ENCODE measurements around the gene NTF3. TPM values are rescaled to one million over a fixed set of nuclear protein-coding genes. Genes with fewer than 3 reads are reported as not detected.

The NTF3 gene
- total and polyA plus RNA-seq, 9 of the 15 experiments (the other 6 are each of a cell fraction or from before 2014, with no cell fraction given), result not detected

GRCh38 chr12:5513406-5513805, 81.5 kb downstream of the NTF3 start (continued):
- no peak for TF ChIP-seq TEAD4 (IDR thresholded peaks at IDR 0.05; ENCODE audit: low read length)
- no peak for TF ChIP-seq TEAD4 (CRISPR knock-in tag; IDR thresholded peaks at IDR 0.05; ENCODE audit: borderline replicate concordance)
- no peak for TF ChIP-seq NONO (IDR thresholded peaks at IDR 0.05; ENCODE audit: low read depth in 2 of 2, low read length in 1 of 2)
- no peak for TF ChIP-seq BRCA1 (IDR thresholded peaks at IDR 0.05)
- TF ChIP-seq BRCA1 (CRISPR knock-in tag; IDR thresholded peaks at IDR 0.05), result no peak
- TF ChIP-seq, protein P1, sequence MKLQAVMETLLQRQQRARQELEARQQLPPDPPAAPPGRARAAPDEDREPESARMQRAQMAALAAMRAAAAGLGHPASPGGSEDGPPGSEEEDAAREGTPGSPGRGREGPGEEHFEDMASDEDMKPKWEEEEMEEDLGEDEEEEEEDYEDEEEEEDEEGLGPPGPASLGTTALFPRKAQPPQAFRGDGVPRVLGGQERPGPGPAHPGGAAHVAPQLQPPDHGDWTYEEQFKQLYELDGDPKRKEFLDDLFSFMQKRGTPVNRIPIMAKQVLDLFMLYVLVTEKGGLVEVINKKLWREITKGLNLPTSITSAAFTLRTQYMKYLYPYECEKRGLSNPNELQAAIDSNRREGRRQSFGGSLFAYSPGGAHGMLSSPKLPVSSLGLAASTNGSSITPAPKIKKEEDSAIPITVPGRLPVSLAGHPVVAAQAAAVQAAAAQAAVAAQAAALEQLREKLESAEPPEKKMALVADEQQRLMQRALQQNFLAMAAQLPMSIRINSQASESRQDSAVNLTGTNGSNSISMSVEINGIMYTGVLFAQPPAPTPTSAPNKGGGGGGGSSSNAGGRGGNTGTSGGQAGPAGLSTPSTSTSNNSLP (IDR thresholded peaks at IDR 0.05; ENCODE audit: borderline replicate concordance, low read depth, low read length), result no peak
- no peak for TF ChIP-seq ZNF830 (CRISPR knock-in tag; IDR thresholded peaks at IDR 0.05)

GRCh38 chr12:5514016-5514415, 82.1 kb downstream of the NTF3 start:
- FAIRE-seq (no peak), ATAC-seq (no peak), DNase-seq (ENCODE audit: extremely low read depth in 1 of 4, low spot score in 3 of 4) (no peak)
- Histone ChIP-seq H3K9ac (ENCODE audit: insufficient read depth in 1 of 2, low read depth in 2 of 2, low read length in 2 of 2) (no peak overlapping the region), H3K79me2 (ENCODE audit: control insufficient read depth, insufficient read depth, low read length) (no peaks in the 10 kb centered on the region), H3K4me2 (ENCODE audit: insufficient read depth, low read length) (no peak overlapping the region), H3K4me1 (replicated peaks in 1 of 2; ENCODE audit: control insufficient read depth in 2 of 2, insufficient read depth in 2 of 2, low read length in 2 of 2) (no peaks in the 10 kb centered on the region; a peak in 1 of 5 replicates), H3K9me1 (ENCODE audit: control insufficient read depth, insufficient read depth, low read length) (no peaks in the 10 kb centered on the region), H3K36me3 (ENCODE audit: control insufficient read depth, insufficient read depth, low read length) (no peaks in the 10 kb centered on the region), H3K27me3 (ENCODE audit: control insufficient read depth in 2 of 2, insufficient read depth in 2 of 2, low read length in 2 of 2) (peaks cover 0 to 12% of the 10 kb centered on the region in 2 experiments; a peak in 1 of 5 replicates), H4K20me1 (replicated peaks; ENCODE audit: control insufficient read depth, insufficient read depth, low read length) (no peaks in the 10 kb centered on the region), H2AFZ (ENCODE audit: low read depth, low read length) (no peak overlapping the region), H3K27ac (ENCODE audit: extremely low read depth, low read depth, low read length) (no peak overlapping the region), H3K9me3 (replicated peaks; ENCODE audit: control insufficient read depth, insufficient read depth, low read depth, low read length) (no peaks in the 10 kb centered on the region), H3K4me3 (no peak overlapping the region)
- ChIA-PET POLR2A (no interaction called here), CTCF (ENCODE audit: low intra/inter-chr PET ratio) (no interaction called here)
- 2% methylated on average over 6 of the region's 6 CpGs for WGBS (ENCODE audit: insufficient coverage, low coverage, missing lambda C conversion rate)
- no TSS peak for BruUV-seq (replicated peaks)
- intact Hi-C loops (cut with micrococcal nuclease) (no loop called here), in situ Hi-C loops (cut with MboI) (no loop called here)
- TF ChIP-seq ZNF41 (CRISPR knock-in tag; conservative IDR thresholded peaks at IDR 0.05) (no peak), GABPA (tag; conservative IDR thresholded peaks at IDR 0.05; ENCODE audit: low read depth) (no peak), ZNF408 (CRISPR knock-in tag; IDR thresholded peaks at IDR 0.05; ENCODE audit: low read depth) (no peak), NR3C1 (CRISPR knock-in tag; IDR thresholded peaks at IDR 0.05) (no peak)
- TF ChIP-seq, protein P2, sequence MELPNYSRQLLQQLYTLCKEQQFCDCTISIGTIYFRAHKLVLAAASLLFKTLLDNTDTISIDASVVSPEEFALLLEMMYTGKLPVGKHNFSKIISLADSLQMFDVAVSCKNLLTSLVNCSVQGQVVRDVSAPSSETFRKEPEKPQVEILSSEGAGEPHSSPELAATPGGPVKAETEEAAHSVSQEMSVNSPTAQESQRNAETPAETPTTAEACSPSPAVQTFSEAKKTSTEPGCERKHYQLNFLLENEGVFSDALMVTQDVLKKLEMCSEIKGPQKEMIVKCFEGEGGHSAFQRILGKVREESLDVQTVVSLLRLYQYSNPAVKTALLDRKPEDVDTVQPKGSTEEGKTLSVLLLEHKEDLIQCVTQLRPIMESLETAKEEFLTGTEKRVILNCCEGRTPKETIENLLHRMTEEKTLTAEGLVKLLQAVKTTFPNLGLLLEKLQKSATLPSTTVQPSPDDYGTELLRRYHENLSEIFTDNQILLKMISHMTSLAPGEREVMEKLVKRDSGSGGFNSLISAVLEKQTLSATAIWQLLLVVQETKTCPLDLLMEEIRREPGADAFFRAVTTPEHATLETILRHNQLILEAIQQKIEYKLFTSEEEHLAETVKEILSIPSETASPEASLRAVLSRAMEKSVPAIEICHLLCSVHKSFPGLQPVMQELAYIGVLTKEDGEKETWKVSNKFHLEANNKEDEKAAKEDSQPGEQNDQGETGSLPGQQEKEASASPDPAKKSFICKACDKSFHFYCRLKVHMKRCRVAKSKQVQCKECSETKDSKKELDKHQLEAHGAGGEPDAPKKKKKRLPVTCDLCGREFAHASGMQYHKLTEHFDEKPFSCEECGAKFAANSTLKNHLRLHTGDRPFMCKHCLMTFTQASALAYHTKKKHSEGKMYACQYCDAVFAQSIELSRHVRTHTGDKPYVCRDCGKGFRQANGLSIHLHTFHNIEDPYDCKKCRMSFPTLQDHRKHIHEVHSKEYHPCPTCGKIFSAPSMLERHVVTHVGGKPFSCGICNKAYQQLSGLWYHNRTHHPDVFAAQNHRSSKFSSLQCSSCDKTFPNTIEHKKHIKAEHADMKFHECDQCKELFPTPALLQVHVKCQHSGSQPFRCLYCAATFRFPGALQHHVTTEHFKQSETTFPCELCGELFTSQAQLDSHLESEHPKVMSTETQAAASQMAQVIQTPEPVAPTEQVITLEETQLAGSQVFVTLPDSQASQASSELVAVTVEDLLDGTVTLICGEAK (IDR thresholded peaks at IDR 0.05), result no peak
- TF ChIP-seq, protein P2 (CRISPR knock-in tag; IDR thresholded peaks at IDR 0.05), result no peak

All from K562 (cell line).